ENCODE results near the gene SDCCAG8. TPM values are rescaled to one million over a fixed set of nuclear protein-coding genes. Genes with fewer than 3 reads are reported as not detected.
"Not testable (repeated sequence)": the region's sequence is repeated elsewhere in the genome, so short reads cannot be mapped to it uniquely, and the experiment has no call there.

The SDCCAG8 gene
- total RNA-seq, 2 donors from 2014 or later = 29.0 to 34.5 TPM

GRCh38 chr1:243322326-243322725, 66.5 kb downstream of the SDCCAG8 start:
- DNase-seq (ENCODE audit: low spot score) = no peak
- TF ChIP-seq, protein P1, sequence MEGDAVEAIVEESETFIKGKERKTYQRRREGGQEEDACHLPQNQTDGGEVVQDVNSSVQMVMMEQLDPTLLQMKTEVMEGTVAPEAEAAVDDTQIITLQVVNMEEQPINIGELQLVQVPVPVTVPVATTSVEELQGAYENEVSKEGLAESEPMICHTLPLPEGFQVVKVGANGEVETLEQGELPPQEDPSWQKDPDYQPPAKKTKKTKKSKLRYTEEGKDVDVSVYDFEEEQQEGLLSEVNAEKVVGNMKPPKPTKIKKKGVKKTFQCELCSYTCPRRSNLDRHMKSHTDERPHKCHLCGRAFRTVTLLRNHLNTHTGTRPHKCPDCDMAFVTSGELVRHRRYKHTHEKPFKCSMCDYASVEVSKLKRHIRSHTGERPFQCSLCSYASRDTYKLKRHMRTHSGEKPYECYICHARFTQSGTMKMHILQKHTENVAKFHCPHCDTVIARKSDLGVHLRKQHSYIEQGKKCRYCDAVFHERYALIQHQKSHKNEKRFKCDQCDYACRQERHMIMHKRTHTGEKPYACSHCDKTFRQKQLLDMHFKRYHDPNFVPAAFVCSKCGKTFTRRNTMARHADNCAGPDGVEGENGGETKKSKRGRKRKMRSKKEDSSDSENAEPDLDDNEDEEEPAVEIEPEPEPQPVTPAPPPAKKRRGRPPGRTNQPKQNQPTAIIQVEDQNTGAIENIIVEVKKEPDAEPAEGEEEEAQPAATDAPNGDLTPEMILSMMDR (IDR thresholded peaks at IDR 0.05) = no peak

DNA sequence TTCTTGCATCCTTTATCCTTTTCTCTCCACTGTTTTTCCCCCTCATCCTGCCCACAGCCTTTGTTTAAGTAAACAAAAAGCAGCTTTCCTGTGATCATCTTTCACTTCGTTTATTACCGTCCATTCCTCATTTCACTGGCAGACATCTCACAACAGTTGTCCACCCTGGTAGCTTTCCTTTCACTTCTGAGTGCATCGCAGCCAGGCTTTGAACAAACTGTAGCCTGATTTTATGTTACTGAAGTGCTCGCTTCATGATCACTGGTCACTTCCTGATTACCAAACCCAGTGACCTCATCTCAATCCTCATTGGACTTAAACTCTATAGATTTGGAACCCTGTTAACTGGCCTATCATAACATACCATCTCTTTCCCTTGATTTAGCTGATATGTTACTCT, 67.7 kb downstream of the SDCCAG8 start:
- Histone ChIP-seq H3K9me3 (no peaks in the 10 kb centered on the region), H3K36me3 (no peaks in the 10 kb centered on the region), H3K4me1 (no peaks in the 10 kb centered on the region), H3K27me3 (no peaks in the 10 kb centered on the region), H3K4me3 (no peak overlapping the region), H3K27ac (no peak overlapping the region)
- TF ChIP-seq, protein P1 (IDR thresholded peaks at IDR 0.05) = no peak
- DNase-seq (ENCODE audit: low spot score) = no peak

More at GRCh38 chr1:243322326-243322725, 66.5 kb downstream of the SDCCAG8 start:
- H3K4me3 ChIP-seq = no peak overlapping the region
- no peak overlapping the region for H3K27ac ChIP-seq
- peaks cover 11% of the 10 kb centered on the region for H3K36me3 ChIP-seq
- H3K4me1 ChIP-seq = no peaks in the 10 kb centered on the region
- no peaks in the 10 kb centered on the region for H3K9me3 ChIP-seq
- no peaks in the 10 kb centered on the region for H3K27me3 ChIP-seq

DNA sequence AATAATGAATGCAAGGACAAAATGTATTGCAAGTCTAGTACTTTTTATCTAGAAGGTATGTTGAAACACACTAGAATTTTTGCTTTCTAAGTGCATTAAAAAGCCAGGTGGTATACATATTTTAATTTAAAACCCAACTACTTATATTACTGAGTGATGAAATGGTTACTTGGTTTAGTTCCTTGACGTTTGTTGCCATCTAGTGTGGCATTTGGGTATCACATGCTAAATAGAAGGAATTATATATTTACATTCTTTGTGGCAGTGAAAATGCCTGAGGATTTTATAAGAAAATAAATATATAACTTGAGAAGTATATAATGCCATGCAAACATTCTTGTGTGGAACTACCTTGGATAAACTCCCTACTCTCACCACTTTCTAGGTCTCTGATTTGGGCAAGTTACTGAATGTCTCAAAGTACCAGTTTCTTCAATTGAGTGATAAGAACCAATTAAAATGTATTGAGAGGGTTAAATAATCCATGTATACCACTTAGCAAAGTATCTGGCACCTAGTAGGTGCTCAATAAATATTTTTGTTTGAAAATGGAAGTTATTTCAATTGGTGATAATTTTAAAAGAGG, 69.6 kb downstream of the SDCCAG8 start:
- no peaks in the 10 kb centered on the region for H3K9me3 ChIP-seq
- DNase-seq (ENCODE audit: low spot score) = no peak
- TF ChIP-seq, protein P1 (IDR thresholded peaks at IDR 0.05) = peak; percentile 81 to 84
- no peak overlapping the region for H3K4me3 ChIP-seq
- no peaks in the 10 kb centered on the region for H3K4me1 ChIP-seq
- no peak overlapping the region for H3K27ac ChIP-seq
- H3K27me3 ChIP-seq = no peaks in the 10 kb centered on the region
- H3K36me3 ChIP-seq = peaks cover 4% of the 10 kb centered on the region

- no peak for DNase-seq (ENCODE audit: low spot score)
- Histone ChIP-seq H3K9me3 (no peaks in the 10 kb centered on the region), H3K36me3 (peaks cover 45% of the 10 kb centered on the region), H3K27me3 (no peaks in the 10 kb centered on the region), H3K4me3 (no peak overlapping the region), H3K27ac (no peak overlapping the region), H3K4me1 (no peaks in the 10 kb centered on the region)
- TF ChIP-seq, protein P1 (IDR thresholded peaks at IDR 0.05) = no peak
These were observed 76.6 kb downstream of the SDCCAG8 start for GRCh38 chr1:243332440-243332839.

DNA sequence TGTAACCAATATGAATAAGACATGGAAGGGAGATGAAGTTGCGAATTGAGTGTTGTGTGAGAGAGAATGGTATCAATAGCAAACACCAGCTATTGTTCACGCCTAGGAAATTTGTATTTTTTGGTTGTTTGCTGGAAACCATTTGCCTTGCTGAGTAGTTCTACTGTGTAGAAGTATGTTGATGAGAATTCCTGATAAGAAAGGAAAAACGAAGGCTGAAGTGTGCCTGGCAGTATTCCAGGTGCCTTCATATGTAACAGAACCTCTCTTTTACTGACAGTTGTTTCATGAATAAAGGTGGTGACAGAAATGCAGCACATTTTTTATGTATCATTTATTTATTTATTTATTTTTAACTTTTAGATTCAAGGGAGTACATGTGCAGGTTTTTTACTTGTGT, 79.5 kb downstream of the SDCCAG8 start:
- Histone ChIP-seq H3K27ac (no peak overlapping the region), H3K4me3 (no peak overlapping the region), H3K9me3 (no peaks in the 10 kb centered on the region), H3K4me1 (no peaks in the 10 kb centered on the region), H3K36me3 (peaks cover 42% of the 10 kb centered on the region), H3K27me3 (no peaks in the 10 kb centered on the region)
- TF ChIP-seq, protein P1 (IDR thresholded peaks at IDR 0.05) = no peak
- no peak for DNase-seq (ENCODE audit: low spot score)

GRCh38 chr1:243336163-243336562, 80.3 kb downstream of the SDCCAG8 start:
- Histone ChIP-seq H3K4me1 (no peaks in the 10 kb centered on the region), H3K4me3 (no peak overlapping the region), H3K27me3 (no peaks in the 10 kb centered on the region), H3K36me3 (peaks cover 34% of the 10 kb centered on the region), H3K9me3 (no peaks in the 10 kb centered on the region), H3K27ac (no peak overlapping the region)
- TF ChIP-seq, protein P1 (IDR thresholded peaks at IDR 0.05) = no peak
- no peak for DNase-seq (ENCODE audit: low spot score)

GRCh38 chr1:243338848-243339247, 83.0 kb downstream of the SDCCAG8 start:
- H3K9me3 ChIP-seq; H3K27ac ChIP-seq; H3K4me3 ChIP-seq; H3K4me1 ChIP-seq; DNase-seq (ENCODE audit: low spot score); H3K27me3 ChIP-seq: not testable (repeated sequence)
- peaks cover 18% of the 10 kb centered on the region for H3K36me3 ChIP-seq
